Measurements from ENCODE around the gene BABAM2.

The BABAM2 gene

DNA sequence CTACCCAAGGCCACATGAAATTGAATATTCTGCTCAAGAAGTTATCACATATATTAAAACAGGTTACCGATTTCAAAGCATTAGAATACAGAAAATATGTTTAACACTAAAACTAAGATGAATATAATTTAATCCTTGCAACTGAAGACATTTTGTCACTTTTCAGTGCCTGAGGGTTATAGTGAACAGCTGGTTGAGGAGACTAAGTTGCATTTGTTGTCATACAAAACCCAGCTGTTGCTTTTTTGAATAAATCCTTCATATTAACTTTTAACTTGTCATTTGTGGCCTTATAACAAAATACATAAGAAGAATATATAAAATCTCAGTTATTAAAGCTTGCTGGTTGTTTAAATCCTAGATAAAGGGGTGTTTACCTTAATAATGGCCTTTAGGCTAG is 37.8 kb upstream of the BABAM2 start:
- no peak overlapping the region for H3K9ac ChIP-seq (ENCODE audit: low read depth, low read length)
- TF ChIP-seq, protein P1, sequence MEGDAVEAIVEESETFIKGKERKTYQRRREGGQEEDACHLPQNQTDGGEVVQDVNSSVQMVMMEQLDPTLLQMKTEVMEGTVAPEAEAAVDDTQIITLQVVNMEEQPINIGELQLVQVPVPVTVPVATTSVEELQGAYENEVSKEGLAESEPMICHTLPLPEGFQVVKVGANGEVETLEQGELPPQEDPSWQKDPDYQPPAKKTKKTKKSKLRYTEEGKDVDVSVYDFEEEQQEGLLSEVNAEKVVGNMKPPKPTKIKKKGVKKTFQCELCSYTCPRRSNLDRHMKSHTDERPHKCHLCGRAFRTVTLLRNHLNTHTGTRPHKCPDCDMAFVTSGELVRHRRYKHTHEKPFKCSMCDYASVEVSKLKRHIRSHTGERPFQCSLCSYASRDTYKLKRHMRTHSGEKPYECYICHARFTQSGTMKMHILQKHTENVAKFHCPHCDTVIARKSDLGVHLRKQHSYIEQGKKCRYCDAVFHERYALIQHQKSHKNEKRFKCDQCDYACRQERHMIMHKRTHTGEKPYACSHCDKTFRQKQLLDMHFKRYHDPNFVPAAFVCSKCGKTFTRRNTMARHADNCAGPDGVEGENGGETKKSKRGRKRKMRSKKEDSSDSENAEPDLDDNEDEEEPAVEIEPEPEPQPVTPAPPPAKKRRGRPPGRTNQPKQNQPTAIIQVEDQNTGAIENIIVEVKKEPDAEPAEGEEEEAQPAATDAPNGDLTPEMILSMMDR (IDR thresholded peaks at IDR 0.05; ENCODE audit: borderline replicate concordance, extremely low read depth, low read length, poor library complexity, severe bottlenecking): no peak
- no peak for TF ChIP-seq EZH2 (IDR thresholded peaks at IDR 0.05; ENCODE audit: borderline replicate concordance, low read depth, low read length, severe bottlenecking)
- no peak overlapping the region for H3K27ac ChIP-seq (ENCODE audit: low read length)
- H3K79me2 ChIP-seq (ENCODE audit: insufficient read depth, low read length): no peaks in the 10 kb centered on the region
- no peak overlapping the region for H2AFZ ChIP-seq (ENCODE audit: low read depth, low read length)
- no peaks in the 10 kb centered on the region for H3K27me3 ChIP-seq (ENCODE audit: insufficient read depth, low read length, poor library complexity)
- H3K4me1 ChIP-seq (ENCODE audit: insufficient read depth, low read length): no peaks in the 10 kb centered on the region
- peaks cover under 1% of the 10 kb centered on the region for H3K9me3 ChIP-seq (ENCODE audit: insufficient read depth, low read length, severe bottlenecking)
- H3K36me3 ChIP-seq (ENCODE audit: insufficient read depth, low read length): no peaks in the 10 kb centered on the region
- no peak for DNase-seq
- H4K20me1 ChIP-seq (ENCODE audit: insufficient read depth, low read length): no peaks in the 10 kb centered on the region
- H3K4me2 ChIP-seq (ENCODE audit: insufficient read depth, low read length): no peak overlapping the region
- no peak for ATAC-seq (ENCODE audit: insufficient read depth, low read depth)
- H3K4me3 ChIP-seq (ENCODE audit: low read depth in 1 of 2, low read length in 2 of 2): no peak overlapping the region

DNA sequence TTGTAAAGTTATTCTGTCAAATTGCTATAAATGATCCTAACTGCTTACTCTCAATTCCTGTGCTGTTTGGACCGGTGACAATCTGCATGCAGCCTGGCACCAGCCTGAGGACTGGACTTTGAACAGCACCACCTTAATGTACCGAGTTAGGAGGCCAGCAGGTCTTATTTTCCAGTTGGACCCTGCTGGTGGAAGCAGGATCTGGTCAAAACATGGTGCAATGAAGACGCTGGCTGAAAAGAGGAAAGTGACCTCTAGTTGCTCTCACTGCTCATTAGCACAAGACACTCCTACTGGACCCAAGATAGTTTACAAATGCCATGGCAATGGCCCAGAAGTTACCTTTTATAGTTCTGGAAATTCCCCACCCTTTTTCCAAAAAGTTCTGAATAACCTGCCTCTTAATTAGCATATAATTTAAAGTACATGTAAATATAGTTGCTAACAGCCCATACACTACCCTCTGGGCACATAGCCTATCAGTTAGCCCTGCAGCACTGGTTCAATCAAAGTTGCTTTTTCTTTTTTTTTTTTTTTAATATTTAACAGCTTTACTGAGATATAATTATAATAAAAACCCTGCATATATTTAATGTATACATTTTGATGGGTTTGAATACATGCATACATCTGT is 36.2 kb upstream of the BABAM2 start:
- peaks cover 5% of the 10 kb centered on the region for H3K9me3 ChIP-seq (ENCODE audit: insufficient read depth, low read length, severe bottlenecking)
- TF ChIP-seq, protein P1 (IDR thresholded peaks at IDR 0.05; ENCODE audit: borderline replicate concordance, extremely low read depth, low read length, poor library complexity, severe bottlenecking): no peak
- TF ChIP-seq EZH2 (IDR thresholded peaks at IDR 0.05; ENCODE audit: borderline replicate concordance, low read depth, low read length, severe bottlenecking): no peak
- no peaks in the 10 kb centered on the region for H3K4me1 ChIP-seq (ENCODE audit: insufficient read depth, low read length)
- no peaks in the 10 kb centered on the region for H4K20me1 ChIP-seq (ENCODE audit: insufficient read depth, low read length)
- H3K36me3 ChIP-seq (ENCODE audit: insufficient read depth, low read length): no peaks in the 10 kb centered on the region
- H3K4me2 ChIP-seq (ENCODE audit: insufficient read depth, low read length): no peak overlapping the region
- H3K79me2 ChIP-seq (ENCODE audit: insufficient read depth, low read length): no peaks in the 10 kb centered on the region
- H2AFZ ChIP-seq (ENCODE audit: low read depth, low read length): no peak overlapping the region
- ATAC-seq (ENCODE audit: insufficient read depth, low read depth) (no peak), DNase-seq (no peak)
- H3K9ac ChIP-seq (ENCODE audit: low read depth, low read length): no peak overlapping the region
- no peak overlapping the region for H3K27ac ChIP-seq (ENCODE audit: low read length)
- no peaks in the 10 kb centered on the region for H3K27me3 ChIP-seq (ENCODE audit: insufficient read depth, low read length, poor library complexity)
- H3K4me3 ChIP-seq (ENCODE audit: low read depth in 1 of 2, low read length in 2 of 2): no peak overlapping the region

DNA sequence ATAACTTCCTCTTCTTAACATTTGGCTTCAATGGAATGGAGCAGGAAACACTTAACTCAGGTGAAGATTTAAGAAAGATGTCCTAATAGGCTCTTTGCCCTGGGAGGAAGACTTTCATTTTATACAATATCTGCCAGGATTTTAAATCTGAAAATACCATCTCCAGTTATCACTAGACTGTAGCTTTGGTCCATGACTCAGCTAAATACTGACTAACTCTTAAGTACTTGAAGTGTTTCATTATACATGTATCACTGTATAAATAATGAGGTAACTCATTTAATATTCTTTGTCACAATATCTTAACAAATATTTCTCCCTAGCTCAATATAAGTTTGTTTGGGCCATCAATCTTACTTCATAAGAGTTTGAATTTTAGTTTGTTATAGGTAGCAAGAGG is 35.1 kb upstream of the BABAM2 start:
- no peaks in the 10 kb centered on the region for H3K79me2 ChIP-seq (ENCODE audit: insufficient read depth, low read length)
- no peak overlapping the region for H3K4me3 ChIP-seq (ENCODE audit: low read depth in 1 of 2, low read length in 2 of 2)
- no peak for ATAC-seq (ENCODE audit: insufficient read depth, low read depth)
- H3K27ac ChIP-seq (ENCODE audit: low read length): no peak overlapping the region
- no peak for TF ChIP-seq EZH2 (IDR thresholded peaks at IDR 0.05; ENCODE audit: borderline replicate concordance, low read depth, low read length, severe bottlenecking)
- H3K4me2 ChIP-seq (ENCODE audit: insufficient read depth, low read length): no peak overlapping the region
- H3K36me3 ChIP-seq (ENCODE audit: insufficient read depth, low read length): no peaks in the 10 kb centered on the region
- H3K9me3 ChIP-seq (ENCODE audit: insufficient read depth, low read length, severe bottlenecking): peaks cover 5% of the 10 kb centered on the region
- no peaks in the 10 kb centered on the region for H3K27me3 ChIP-seq (ENCODE audit: insufficient read depth, low read length, poor library complexity)
- H3K4me1 ChIP-seq (ENCODE audit: insufficient read depth, low read length): no peaks in the 10 kb centered on the region
- DNase-seq: no peak
- H3K9ac ChIP-seq (ENCODE audit: low read depth, low read length): no peak overlapping the region
- no peak overlapping the region for H2AFZ ChIP-seq (ENCODE audit: low read depth, low read length)
- no peaks in the 10 kb centered on the region for H4K20me1 ChIP-seq (ENCODE audit: insufficient read depth, low read length)

DNA sequence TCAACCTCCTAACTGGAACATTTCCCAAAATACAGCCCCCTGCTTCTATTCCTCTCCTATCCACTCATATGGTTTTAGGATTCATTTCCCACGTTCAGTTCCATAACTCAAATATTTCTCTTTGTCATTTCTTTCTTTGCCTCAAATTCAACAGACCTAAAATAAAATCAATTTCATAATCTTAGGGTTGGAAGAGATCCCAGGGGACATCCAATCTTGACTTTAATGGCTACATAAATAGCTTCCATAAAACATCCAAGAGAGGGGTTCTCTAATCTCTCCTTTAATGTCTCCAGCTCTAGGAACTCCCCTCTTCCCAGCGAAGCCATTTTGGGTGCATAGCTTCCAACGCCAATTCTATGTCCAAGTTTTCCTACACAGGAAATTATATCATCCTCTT is 34.1 kb upstream of the BABAM2 start:
- Histone ChIP-seq H2AFZ (ENCODE audit: low read depth, low read length) (no peak overlapping the region), H3K9me3 (ENCODE audit: insufficient read depth, low read length, severe bottlenecking) (peaks cover 5% of the 10 kb centered on the region), H3K79me2 (ENCODE audit: insufficient read depth, low read length) (no peaks in the 10 kb centered on the region), H3K4me3 (ENCODE audit: low read depth in 1 of 2, low read length in 2 of 2) (no peak overlapping the region), H3K27me3 (ENCODE audit: insufficient read depth, low read length, poor library complexity) (no peaks in the 10 kb centered on the region), H3K4me1 (ENCODE audit: insufficient read depth, low read length) (no peaks in the 10 kb centered on the region), H3K9ac (ENCODE audit: low read depth, low read length) (no peak overlapping the region), H3K27ac (ENCODE audit: low read length) (no peak overlapping the region), H3K36me3 (ENCODE audit: insufficient read depth, low read length) (no peaks in the 10 kb centered on the region), H4K20me1 (ENCODE audit: insufficient read depth, low read length) (no peaks in the 10 kb centered on the region), H3K4me2 (ENCODE audit: insufficient read depth, low read length) (no peak overlapping the region)
- ATAC-seq (ENCODE audit: insufficient read depth, low read depth): no peak
- TF ChIP-seq, protein P1 (IDR thresholded peaks at IDR 0.05; ENCODE audit: borderline replicate concordance, extremely low read depth, low read length, poor library complexity, severe bottlenecking): no peak
- TF ChIP-seq EZH2 (IDR thresholded peaks at IDR 0.05; ENCODE audit: borderline replicate concordance, low read depth, low read length, severe bottlenecking): no peak
- no peak for DNase-seq

Measured in DND-41 (cell line).